ENCODE results near the gene WNK1. TPM values are rescaled to one million over a fixed set of nuclear protein-coding genes. Genes with fewer than 3 reads are reported as not detected.

WNK1 gene
- total RNA-seq, 6 experiments from 2014 or later = 79.5 to 106 (median 94.3) TPM

DNA sequence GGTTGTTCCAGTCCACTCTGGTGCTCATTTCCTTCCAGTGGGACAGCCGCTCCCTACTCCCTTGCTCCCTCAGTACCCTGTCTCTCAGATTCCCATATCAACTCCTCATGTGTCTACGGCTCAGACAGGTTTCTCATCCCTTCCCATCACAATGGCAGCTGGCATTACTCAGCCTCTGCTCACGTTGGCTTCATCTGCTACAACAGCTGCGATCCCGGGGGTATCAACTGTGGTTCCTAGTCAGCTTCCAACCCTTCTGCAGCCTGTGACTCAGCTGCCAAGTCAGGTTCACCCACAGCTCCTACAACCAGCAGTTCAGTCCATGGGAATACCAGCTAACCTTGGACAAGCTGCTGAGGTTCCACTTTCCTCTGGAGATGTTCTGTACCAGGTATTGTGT lies 127.3 kb downstream of the WNK1 start:
- Mint-ChIP-seq H3K36me3 (ENCODE audit: low read depth) (peaks cover 45% of the 10 kb centered on the region), H3K4me1 (ENCODE audit: low read depth) (peaks cover 15% of the 10 kb centered on the region), H3K27me3 (ENCODE audit: insufficient read depth) (no peaks in the 10 kb centered on the region), H3K27ac (peak overlapping the region; percentile 2; the same call in 1 of the 2 replicates), H3K4me3 (no peak overlapping the region), H3K9me3 (no peaks in the 10 kb centered on the region)
- TF ChIP-seq, protein P1, sequence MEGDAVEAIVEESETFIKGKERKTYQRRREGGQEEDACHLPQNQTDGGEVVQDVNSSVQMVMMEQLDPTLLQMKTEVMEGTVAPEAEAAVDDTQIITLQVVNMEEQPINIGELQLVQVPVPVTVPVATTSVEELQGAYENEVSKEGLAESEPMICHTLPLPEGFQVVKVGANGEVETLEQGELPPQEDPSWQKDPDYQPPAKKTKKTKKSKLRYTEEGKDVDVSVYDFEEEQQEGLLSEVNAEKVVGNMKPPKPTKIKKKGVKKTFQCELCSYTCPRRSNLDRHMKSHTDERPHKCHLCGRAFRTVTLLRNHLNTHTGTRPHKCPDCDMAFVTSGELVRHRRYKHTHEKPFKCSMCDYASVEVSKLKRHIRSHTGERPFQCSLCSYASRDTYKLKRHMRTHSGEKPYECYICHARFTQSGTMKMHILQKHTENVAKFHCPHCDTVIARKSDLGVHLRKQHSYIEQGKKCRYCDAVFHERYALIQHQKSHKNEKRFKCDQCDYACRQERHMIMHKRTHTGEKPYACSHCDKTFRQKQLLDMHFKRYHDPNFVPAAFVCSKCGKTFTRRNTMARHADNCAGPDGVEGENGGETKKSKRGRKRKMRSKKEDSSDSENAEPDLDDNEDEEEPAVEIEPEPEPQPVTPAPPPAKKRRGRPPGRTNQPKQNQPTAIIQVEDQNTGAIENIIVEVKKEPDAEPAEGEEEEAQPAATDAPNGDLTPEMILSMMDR (IDR thresholded peaks at IDR 0.05) = no peak
- DNase-seq = peak; percentile 5

DNA sequence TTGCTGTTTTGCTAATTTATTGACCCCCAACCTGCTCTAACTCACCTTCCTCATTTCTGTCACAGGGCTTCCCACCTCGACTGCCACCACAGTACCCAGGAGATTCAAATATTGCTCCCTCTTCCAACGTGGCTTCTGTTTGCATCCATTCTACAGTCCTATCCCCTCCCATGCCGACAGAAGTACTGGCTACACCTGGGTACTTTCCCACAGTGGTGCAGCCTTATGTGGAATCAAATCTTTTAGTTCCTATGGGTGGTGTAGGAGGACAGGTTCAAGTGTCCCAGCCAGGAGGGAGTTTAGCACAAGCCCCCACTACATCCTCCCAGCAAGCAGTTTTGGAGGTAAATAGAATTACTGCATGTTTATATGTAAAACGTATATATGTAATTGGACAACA lies 128.3 kb downstream of the WNK1 start:
- Mint-ChIP-seq H3K27me3 (ENCODE audit: insufficient read depth) (no peaks in the 10 kb centered on the region), H3K9me3 (no peaks in the 10 kb centered on the region), H3K4me3 (no peak overlapping the region), H3K4me1 (ENCODE audit: low read depth) (peaks cover 17% of the 10 kb centered on the region), H3K36me3 (ENCODE audit: low read depth) (peaks cover 52% of the 10 kb centered on the region), H3K27ac (no peak overlapping the region)
- DNase-seq = no peak
- TF ChIP-seq, protein P1 (IDR thresholded peaks at IDR 0.05) = no peak

DNA sequence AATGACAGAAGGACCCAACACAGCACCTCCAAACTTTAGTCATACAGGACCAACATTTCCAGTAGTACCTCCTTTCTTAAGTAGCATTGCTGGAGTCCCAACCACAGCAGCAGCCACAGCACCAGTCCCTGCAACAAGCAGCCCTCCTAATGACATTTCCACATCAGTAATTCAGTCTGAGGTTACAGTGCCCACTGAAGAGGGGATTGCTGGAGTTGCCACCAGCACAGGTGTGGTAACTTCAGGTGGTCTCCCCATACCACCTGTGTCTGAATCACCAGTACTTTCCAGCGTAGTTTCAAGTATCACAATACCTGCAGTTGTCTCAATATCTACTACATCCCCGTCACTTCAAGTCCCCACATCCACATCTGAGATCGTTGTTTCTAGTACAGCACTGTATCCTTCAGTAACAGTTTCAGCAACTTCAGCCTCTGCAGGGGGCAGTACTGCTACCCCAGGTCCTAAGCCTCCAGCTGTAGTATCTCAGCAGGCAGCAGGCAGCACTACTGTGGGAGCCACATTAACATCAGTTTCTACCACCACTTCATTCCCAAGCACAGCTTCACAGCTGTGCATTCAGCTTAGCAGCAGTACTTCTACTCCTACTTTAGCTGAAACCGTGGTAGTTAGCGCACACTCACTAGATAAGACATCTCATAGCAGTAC lies 132.5 kb downstream of the WNK1 start:
- Mint-ChIP-seq H3K9me3 (no peaks in the 10 kb centered on the region), H3K4me1 (ENCODE audit: low read depth) (peaks cover 11% of the 10 kb centered on the region), H3K27me3 (ENCODE audit: insufficient read depth) (no peaks in the 10 kb centered on the region; the same call in 1 of the 2 replicates), H3K27ac (peak overlapping the region; percentile 23; the same call in 1 of the 2 replicates), H3K36me3 (ENCODE audit: low read depth) (peaks cover 61% of the 10 kb centered on the region), H3K4me3 (no peak overlapping the region)
- DNase-seq = no peak
- TF ChIP-seq, protein P1 (IDR thresholded peaks at IDR 0.05) = no peak

DNA sequence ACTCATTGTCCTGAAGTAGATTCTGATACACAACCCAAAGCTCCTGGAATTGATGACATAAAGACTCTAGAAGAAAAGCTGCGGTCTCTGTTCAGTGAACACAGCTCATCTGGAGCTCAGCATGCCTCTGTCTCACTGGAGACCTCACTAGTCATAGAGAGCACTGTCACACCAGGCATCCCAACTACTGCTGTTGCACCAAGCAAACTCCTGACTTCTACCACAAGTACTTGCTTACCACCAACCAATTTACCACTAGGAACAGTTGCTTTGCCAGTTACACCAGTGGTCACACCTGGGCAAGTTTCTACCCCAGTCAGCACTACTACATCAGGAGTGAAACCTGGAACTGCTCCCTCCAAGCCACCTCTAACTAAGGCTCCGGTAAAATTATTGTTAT lies 133.3 kb downstream of the WNK1 start:
- H3K36me3 Mint-ChIP-seq (ENCODE audit: low read depth) = peaks cover 53% of the 10 kb centered on the region
- H3K4me3 Mint-ChIP-seq = no peak overlapping the region
- no peaks in the 10 kb centered on the region for H3K9me3 Mint-ChIP-seq
- no peak for DNase-seq
- peaks cover 10% of the 10 kb centered on the region for H3K4me1 Mint-ChIP-seq (ENCODE audit: low read depth)
- TF ChIP-seq, protein P1 (IDR thresholded peaks at IDR 0.05) = no peak
- no peak overlapping the region for H3K27ac Mint-ChIP-seq
- H3K27me3 Mint-ChIP-seq (ENCODE audit: insufficient read depth) = no peaks in the 10 kb centered on the region; the same call in 1 of the 2 replicates

DNA sequence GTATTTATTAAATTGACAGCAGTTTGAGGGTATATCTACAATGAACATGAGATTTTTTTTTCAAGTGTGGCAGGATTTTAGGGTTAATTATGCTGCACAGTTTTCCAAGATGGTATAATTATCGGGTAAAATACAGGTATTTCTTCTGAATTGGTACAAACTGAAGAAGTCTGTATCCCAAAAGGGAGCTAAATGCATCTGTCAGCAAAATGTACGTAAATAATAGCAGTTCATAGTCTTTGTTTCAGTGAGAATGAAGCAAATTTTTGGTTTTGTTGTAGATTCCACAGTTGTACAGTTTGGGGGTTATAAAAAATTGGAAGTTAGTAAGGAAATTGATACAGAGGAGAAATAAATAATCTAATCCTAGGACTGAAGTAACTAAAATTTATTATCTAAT lies 133.8 kb downstream of the WNK1 start:
- no peaks in the 10 kb centered on the region; the same call in 1 of the 2 replicates for H3K27me3 Mint-ChIP-seq (ENCODE audit: insufficient read depth)
- peaks cover 49% of the 10 kb centered on the region for H3K36me3 Mint-ChIP-seq (ENCODE audit: low read depth)
- no peak overlapping the region for H3K4me3 Mint-ChIP-seq
- peaks cover 10% of the 10 kb centered on the region for H3K4me1 Mint-ChIP-seq (ENCODE audit: low read depth)
- no peaks in the 10 kb centered on the region for H3K9me3 Mint-ChIP-seq
- H3K27ac Mint-ChIP-seq = no peak overlapping the region
- TF ChIP-seq, protein P1 (IDR thresholded peaks at IDR 0.05) = no peak
- DNase-seq = no peak

Measured in HFFc6 (cell line).